Neural cell (in vitro differentiated cells): ENCODE results near the gene FCRL5. TPM values are rescaled to one million over a fixed set of nuclear protein-coding genes. Genes with fewer than 3 reads are reported as not detected.

ENCODE experiments used
- H2AFZ ChIP-seq: fragments of 200-600, 300-800 bp; sonication (generic), shearing (Covaris generic); 2 replicates; pipeline ENCODE4 v1.6.0; 2014; ENCODE audit warnings: low read depth, mild to moderate bottlenecking, antibody characterized with exemption, low read length, moderate library complexity
- H3F3A ChIP-seq: fragments of 200-600 bp; shearing (Covaris generic); 2 replicates; pipeline ENCODE4 v1.6.1; 2016; ENCODE audit warnings: mild to moderate bottlenecking, moderate library complexity, mixed read lengths, antibody characterized with exemption, low read length; ENCODE audit not compliant: insufficient read depth, poor library complexity, severe bottlenecking
- H3K27ac ChIP-seq: fragments of 200-600, 300-800 bp; sonication (generic), shearing (Covaris generic); 2 replicates; pipeline ENCODE4 v1.5.1; 2014; ENCODE audit warnings: mild to moderate bottlenecking, low read length, moderate library complexity
- H3K27me3 ChIP-seq: fragments of 300-800, 200-600 bp; sonication (generic), shearing (Covaris generic); 2 replicates; pipeline ENCODE4 v1.6.0; 2014; ENCODE audit warnings: mild to moderate bottlenecking, low read depth, low read length, moderate library complexity; ENCODE audit not compliant: insufficient read depth
- H3K36me3 ChIP-seq: fragments of 300-800, 200-600 bp; sonication (generic), shearing (Covaris generic); 2 replicates; pipeline ENCODE4 v1.5.1; 2014; ENCODE audit warnings: mild to moderate bottlenecking, antibody characterized with exemption, low read length, moderate library complexity; ENCODE audit not compliant: insufficient read depth
- H3K4me2 ChIP-seq: fragments of 300-800, 200-600 bp; sonication (generic), shearing (Covaris generic); 2 replicates; pipeline ENCODE4 v1.6.0; 2014; ENCODE audit warnings: mild to moderate bottlenecking, low read length
- H3K4me3 ChIP-seq: fragments of 300-800, 200-600 bp; sonication (generic), shearing (Covaris generic); 2 replicates; pipeline ENCODE4 v1.5.1; 2014; ENCODE audit warnings: mild to moderate bottlenecking, low read length, moderate library complexity
- H3K79me2 ChIP-seq: fragments of 200-600 bp; shearing (Covaris generic); replicated peaks from 2 replicates; pipeline ENCODE4 v1.6.0; 2014; ENCODE audit warnings: mild to moderate bottlenecking, low read length, moderate library complexity; ENCODE audit not compliant: insufficient read depth
- H3K9ac ChIP-seq: fragments of 300-800, 200-600 bp; sonication (generic), shearing (Covaris generic); 2 replicates; pipeline ENCODE4 v1.6.1; 2016; ENCODE audit warnings: mild to moderate bottlenecking, low read length, mixed read lengths
- H3K9me2 ChIP-seq: fragments of 200-600 bp; shearing (Covaris generic); 2 replicates; pipeline ENCODE4 v1.6.1; 2016; ENCODE audit warnings: mild to moderate bottlenecking, low read length, mixed read lengths; ENCODE audit not compliant: insufficient read depth
- H3K9me3 ChIP-seq: fragments of 200-600, 300-800 bp; sonication (generic), shearing (Covaris generic); 2 replicates; pipeline ENCODE4 v1.6.1; 2016; ENCODE audit warnings: mild to moderate bottlenecking, mixed run types, low read length, moderate library complexity, mixed read lengths
- H4K20me1 ChIP-seq: fragments of 200-600 bp; shearing (Covaris generic); 2 replicates; pipeline ENCODE4 v1.6.1; 2016; ENCODE audit warnings: mild to moderate bottlenecking, mixed run types; ENCODE audit not compliant: insufficient read depth
- EP300 ChIP-seq: fragments of 450-650 bp; conservative IDR thresholded peaks from 2 replicates; pipeline ENCODE4 v1.6.1; 2014; ENCODE audit warnings: antibody characterized with exemption, mild to moderate bottlenecking, moderate library complexity; ENCODE audit not compliant: poor library complexity, severe bottlenecking
- EZH2 ChIP-seq: fragments of 200-600, 300-800 bp; shearing (Covaris generic), sonication (generic); IDR thresholded peaks from 2 replicates; pipeline ENCODE4 v1.6.1; 2014; ENCODE audit warnings: antibody characterized with exemption, low read length, borderline replicate concordance, mild to moderate bottlenecking; ENCODE audit not compliant: insufficient read depth, poor library complexity, severe bottlenecking
- MXI1 ChIP-seq: fragments of 450-650 bp; conservative IDR thresholded peaks from 2 replicates; pipeline ENCODE4 v1.6.1; 2014; ENCODE audit warnings: antibody characterized with exemption, mild to moderate bottlenecking; ENCODE audit not compliant: poor library complexity, severe bottlenecking
- POLR2AphosphoS5 ChIP-seq: IDR thresholded peaks from 2 replicates; pipeline ENCODE4 v1.6.1; 2012
- RAD21 ChIP-seq: fragments of 450-650 bp; conservative IDR thresholded peaks from 2 replicates; pipeline ENCODE4 v1.6.1; 2014; ENCODE audit warnings: antibody characterized with exemption, mild to moderate bottlenecking, moderate library complexity
- SMC3 ChIP-seq: fragments of 450-650 bp; conservative IDR thresholded peaks from 2 replicates; pipeline ENCODE4 v1.6.1; 2014; ENCODE audit warnings: antibody characterized with exemption, mild to moderate bottlenecking, moderate library complexity; ENCODE audit not compliant: poor library complexity
- TAF1 ChIP-seq: IDR thresholded peaks from 2 replicates; pipeline ENCODE4 v1.6.1; 2012; ENCODE audit warnings: low read depth
- polyA plus RNA-seq: library from polyadenylated mRNA; depleted of rRNA; stranded (reverse); fragments of >200 nt; gene quantifications from 2 replicates; pipeline ENCODE4 v1.2.3, GENCODE V29; 2014
- TF ChIP-seq, protein P1 (sequence below): fragments of 450-650 bp; IDR thresholded peaks from 2 replicates; pipeline ENCODE4 v1.5.1; 2014; ENCODE audit warnings: antibody characterized with exemption, mild to moderate bottlenecking, moderate library complexity; ENCODE audit not compliant: poor library complexity, severe bottlenecking
- TF ChIP-seq, protein P2 (sequence below): IDR thresholded peaks from 2 replicates; pipeline ENCODE4 v1.6.1; 2012; ENCODE audit warnings: borderline replicate concordance

The FCRL5 gene
- polyA plus RNA-seq, 1 donor from 2014 or later: not detected

DNA sequence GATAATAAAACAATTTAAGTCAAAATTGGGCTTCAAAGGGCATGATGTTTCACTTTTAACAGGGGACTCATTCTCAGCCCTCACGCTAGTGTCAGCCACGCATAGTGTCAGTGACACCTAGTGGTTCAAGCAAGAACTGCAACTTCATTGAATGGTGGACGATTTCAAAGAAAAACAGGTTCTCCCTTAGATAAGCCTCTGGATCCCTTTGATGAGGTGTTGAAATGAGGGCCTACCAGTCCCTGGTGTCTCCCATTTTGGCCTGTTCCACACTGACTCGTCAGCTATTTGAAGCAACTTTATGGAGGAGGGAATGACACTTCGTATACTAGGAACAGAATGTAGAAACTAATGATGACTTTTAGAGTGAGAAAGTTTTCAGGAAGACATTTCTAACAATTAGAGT, 56.2 kb downstream of the FCRL5 start:
- H2AFZ ChIP-seq: no peak overlapping the region
- no peaks in the 10 kb centered on the region for H3K9me3 ChIP-seq
- H4K20me1 ChIP-seq: no peaks in the 10 kb centered on the region
- H3K9ac ChIP-seq: no peak overlapping the region
- H3K4me2 ChIP-seq: no peak overlapping the region
- no peak overlapping the region for H3K27ac ChIP-seq
- H3K27me3 ChIP-seq: no peaks in the 10 kb centered on the region
- H3K36me3 ChIP-seq: no peaks in the 10 kb centered on the region
- H3K4me3 ChIP-seq: no peak overlapping the region
- no peaks in the 10 kb centered on the region for H3F3A ChIP-seq
- H3K9me2 ChIP-seq: no peaks in the 10 kb centered on the region
- no peaks in the 10 kb centered on the region for H3K79me2 ChIP-seq
- TF ChIP-seq, protein P1, sequence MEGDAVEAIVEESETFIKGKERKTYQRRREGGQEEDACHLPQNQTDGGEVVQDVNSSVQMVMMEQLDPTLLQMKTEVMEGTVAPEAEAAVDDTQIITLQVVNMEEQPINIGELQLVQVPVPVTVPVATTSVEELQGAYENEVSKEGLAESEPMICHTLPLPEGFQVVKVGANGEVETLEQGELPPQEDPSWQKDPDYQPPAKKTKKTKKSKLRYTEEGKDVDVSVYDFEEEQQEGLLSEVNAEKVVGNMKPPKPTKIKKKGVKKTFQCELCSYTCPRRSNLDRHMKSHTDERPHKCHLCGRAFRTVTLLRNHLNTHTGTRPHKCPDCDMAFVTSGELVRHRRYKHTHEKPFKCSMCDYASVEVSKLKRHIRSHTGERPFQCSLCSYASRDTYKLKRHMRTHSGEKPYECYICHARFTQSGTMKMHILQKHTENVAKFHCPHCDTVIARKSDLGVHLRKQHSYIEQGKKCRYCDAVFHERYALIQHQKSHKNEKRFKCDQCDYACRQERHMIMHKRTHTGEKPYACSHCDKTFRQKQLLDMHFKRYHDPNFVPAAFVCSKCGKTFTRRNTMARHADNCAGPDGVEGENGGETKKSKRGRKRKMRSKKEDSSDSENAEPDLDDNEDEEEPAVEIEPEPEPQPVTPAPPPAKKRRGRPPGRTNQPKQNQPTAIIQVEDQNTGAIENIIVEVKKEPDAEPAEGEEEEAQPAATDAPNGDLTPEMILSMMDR: peak; percentile 79
- TF ChIP-seq RAD21: peak; percentile 72
- peak; percentile 73 for TF ChIP-seq SMC3
- TF ChIP-seq EP300: no peak

DNA sequence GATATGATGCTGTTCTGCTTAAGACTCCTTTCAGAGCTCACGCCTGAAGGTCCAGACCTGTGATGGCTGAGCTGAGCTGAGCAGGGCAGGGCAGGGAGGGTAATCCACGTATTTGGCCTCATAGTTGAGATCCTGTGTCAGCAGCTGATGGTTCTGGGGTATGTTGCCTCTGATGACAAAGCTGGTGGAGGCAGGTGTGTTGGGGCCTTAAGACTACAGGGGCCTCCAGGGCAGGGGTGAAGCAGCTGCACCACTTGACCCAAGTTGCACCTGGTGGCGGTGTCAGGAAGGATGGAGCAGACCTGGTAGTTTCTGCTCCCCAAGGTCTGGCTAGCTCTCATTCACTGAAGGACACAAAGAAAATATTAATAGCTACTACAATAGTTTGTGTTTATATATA, 57.0 kb downstream of the FCRL5 start:
- H3K9ac ChIP-seq: no peak overlapping the region
- H3K27ac ChIP-seq: no peak overlapping the region
- TF ChIP-seq, protein P2, sequence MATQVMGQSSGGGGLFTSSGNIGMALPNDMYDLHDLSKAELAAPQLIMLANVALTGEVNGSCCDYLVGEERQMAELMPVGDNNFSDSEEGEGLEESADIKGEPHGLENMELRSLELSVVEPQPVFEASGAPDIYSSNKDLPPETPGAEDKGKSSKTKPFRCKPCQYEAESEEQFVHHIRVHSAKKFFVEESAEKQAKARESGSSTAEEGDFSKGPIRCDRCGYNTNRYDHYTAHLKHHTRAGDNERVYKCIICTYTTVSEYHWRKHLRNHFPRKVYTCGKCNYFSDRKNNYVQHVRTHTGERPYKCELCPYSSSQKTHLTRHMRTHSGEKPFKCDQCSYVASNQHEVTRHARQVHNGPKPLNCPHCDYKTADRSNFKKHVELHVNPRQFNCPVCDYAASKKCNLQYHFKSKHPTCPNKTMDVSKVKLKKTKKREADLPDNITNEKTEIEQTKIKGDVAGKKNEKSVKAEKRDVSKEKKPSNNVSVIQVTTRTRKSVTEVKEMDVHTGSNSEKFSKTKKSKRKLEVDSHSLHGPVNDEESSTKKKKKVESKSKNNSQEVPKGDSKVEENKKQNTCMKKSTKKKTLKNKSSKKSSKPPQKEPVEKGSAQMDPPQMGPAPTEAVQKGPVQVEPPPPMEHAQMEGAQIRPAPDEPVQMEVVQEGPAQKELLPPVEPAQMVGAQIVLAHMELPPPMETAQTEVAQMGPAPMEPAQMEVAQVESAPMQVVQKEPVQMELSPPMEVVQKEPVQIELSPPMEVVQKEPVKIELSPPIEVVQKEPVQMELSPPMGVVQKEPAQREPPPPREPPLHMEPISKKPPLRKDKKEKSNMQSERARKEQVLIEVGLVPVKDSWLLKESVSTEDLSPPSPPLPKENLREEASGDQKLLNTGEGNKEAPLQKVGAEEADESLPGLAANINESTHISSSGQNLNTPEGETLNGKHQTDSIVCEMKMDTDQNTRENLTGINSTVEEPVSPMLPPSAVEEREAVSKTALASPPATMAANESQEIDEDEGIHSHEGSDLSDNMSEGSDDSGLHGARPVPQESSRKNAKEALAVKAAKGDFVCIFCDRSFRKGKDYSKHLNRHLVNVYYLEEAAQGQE: no peak
- TF ChIP-seq SMC3: no peak
- no peak for TF ChIP-seq EZH2
- no peak for TF ChIP-seq EP300
- no peak for TF ChIP-seq POLR2AphosphoS5
- TF ChIP-seq TAF1: no peak
- TF ChIP-seq, protein P1: no peak
- no peak for TF ChIP-seq RAD21
- no peak for TF ChIP-seq MXI1
- H3K9me3 ChIP-seq: no peaks in the 10 kb centered on the region
- no peak overlapping the region for H3K4me3 ChIP-seq
- H3K4me2 ChIP-seq: no peak overlapping the region
- no peak overlapping the region for H2AFZ ChIP-seq
- H4K20me1 ChIP-seq: no peaks in the 10 kb centered on the region
- H3K27me3 ChIP-seq: no peaks in the 10 kb centered on the region
- H3K36me3 ChIP-seq: no peaks in the 10 kb centered on the region
- H3K9me2 ChIP-seq: no peaks in the 10 kb centered on the region
- H3F3A ChIP-seq: no peaks in the 10 kb centered on the region
- H3K79me2 ChIP-seq: no peaks in the 10 kb centered on the region
